ENCODE results near the gene EPHB1.

- TF ChIP-seq CTCF (IDR thresholded peaks at IDR 0.05) (no peak), POLR2A (IDR thresholded peaks at IDR 0.05) (no peak)
These were observed 193.6 kb downstream of the EPHB1 start for GRCh38 chr3:134988666-134989065.

Data from esophagus squamous epithelium (tissue), 4 donors.